ENCODE results near the gene SBF1. TPM values are rescaled to one million over a fixed set of nuclear protein-coding genes. Genes with fewer than 3 reads are reported as not detected.

Gene SBF1
- total and polyA plus RNA-seq, 4 donors = 8.3 to 37.6 (median 16.4) TPM

DNA sequence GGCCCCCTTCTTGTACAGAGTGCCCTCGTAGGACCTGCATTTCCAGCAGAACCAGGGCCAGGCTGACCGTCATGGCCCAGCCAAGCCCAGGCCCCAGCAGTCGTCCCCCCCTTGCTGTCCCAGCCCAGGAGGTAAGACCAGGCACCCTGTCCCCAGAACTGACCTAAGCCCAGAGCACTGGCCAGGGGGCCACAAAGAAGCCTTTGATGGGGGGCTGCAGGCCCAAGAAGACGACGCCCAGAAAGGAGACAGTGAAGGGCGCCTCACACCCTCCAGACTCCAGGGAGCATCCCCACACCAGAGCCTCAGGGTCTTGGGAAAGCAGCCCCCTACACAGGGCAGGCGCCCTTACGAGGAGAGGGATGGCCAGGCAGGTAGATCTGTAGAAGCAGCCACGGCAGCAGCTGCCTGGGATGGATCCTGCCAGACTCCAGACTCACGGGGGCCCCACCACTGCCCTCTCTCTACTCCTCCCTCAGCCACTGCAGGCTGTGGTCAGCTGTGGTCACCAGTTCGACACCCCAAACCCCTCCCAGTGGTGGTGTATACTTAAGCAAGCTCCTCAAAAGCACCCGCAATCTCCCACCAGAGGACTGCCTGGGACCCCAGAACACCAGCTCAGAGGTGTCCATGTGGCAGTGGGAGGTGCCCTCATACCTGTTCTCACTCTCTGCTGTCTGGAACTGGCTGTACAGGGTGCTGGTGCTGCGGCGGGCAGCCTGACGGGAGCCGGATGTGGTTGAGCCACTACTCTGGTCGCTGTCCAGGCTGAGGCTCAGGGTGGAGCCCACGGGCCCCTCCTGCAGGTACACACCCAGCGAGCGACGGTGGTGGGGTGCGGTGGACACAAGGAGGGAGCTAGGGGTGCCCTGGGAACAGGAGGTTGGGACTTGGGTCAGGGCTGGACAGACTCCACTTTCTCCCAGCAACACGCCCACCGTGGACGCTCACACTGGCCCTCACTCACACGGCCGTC is 27.0 kb downstream of the SBF1 start (continued):
- TF ChIP-seq, protein P1, sequence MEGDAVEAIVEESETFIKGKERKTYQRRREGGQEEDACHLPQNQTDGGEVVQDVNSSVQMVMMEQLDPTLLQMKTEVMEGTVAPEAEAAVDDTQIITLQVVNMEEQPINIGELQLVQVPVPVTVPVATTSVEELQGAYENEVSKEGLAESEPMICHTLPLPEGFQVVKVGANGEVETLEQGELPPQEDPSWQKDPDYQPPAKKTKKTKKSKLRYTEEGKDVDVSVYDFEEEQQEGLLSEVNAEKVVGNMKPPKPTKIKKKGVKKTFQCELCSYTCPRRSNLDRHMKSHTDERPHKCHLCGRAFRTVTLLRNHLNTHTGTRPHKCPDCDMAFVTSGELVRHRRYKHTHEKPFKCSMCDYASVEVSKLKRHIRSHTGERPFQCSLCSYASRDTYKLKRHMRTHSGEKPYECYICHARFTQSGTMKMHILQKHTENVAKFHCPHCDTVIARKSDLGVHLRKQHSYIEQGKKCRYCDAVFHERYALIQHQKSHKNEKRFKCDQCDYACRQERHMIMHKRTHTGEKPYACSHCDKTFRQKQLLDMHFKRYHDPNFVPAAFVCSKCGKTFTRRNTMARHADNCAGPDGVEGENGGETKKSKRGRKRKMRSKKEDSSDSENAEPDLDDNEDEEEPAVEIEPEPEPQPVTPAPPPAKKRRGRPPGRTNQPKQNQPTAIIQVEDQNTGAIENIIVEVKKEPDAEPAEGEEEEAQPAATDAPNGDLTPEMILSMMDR (IDR thresholded peaks at IDR 0.05; ENCODE audit: low read depth, low read length, missing input control) = no peak
- TF ChIP-seq FOXA2 (IDR thresholded peaks at IDR 0.05) (no peak), NR2F2 (IDR thresholded peaks at IDR 0.05) (no peak)

DNA sequence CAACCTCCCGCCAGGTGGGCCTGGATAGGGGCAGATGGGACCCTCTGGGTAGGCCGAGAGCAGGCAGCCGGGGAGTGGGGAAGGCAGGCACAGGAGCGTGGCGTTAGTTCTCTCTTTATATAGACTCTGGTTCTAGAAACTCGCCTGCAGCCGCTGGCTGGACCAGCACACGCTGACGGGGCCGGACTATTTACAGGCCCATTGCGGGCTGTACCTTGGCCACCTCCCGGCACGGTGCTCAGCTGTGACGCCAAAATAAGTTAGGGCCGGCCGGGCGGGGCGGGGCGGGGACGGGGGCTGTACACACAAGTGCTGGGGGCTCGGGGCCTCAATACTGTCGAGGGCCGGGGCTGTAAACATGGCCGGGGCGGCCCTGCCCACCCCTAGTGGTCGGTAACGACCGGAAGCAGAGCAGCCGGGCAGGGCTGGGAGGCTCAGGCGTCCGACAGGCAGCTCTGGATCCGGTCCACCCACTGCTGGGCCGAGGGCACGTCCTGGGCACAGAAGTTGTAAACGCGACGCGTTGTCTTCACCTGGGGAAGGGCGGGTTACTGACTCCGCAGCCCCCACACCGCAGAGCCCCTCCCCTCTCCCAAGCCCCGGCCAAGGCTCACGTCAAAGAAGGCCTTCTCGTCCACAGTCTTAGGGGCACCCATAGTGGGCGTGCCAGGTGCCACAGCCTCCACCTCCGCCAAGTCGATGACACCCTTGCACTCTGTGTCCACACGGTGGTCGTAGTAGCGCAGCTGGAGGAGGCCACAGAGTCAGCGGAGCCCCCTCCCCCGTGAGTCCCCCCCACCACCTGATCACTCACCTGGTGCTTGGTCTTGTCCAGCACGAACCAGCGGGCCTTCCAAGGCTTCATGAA is 27.9 kb downstream of the SBF1 start:
- DNase-seq (ENCODE audit: low spot score) = no peak
- no peaks in the 10 kb centered on the region for H3K9me3 ChIP-seq (ENCODE audit: control insufficient read depth in 4 of 4, low read length in 3 of 4)
- no peaks in the 10 kb centered on the region for H3K27me3 ChIP-seq (ENCODE audit: control insufficient read depth in 4 of 4, insufficient read depth in 4 of 4, low read length in 3 of 4)
- H3K36me3 ChIP-seq (ENCODE audit: control insufficient read depth in 4 of 4, insufficient read depth in 3 of 4, low read depth in 1 of 4, low read length in 3 of 4) = peaks cover 0 to 21% (median 12%) of the 10 kb centered on the region in 4 donors
- WGBS = 72% methylated on average over 54 of the region's 54 CpGs
- no peak overlapping the region for H3K4me3 ChIP-seq (ENCODE audit: low read depth in 1 of 3, low read length in 3 of 3)
- TF ChIP-seq, protein P1 (IDR thresholded peaks at IDR 0.05; ENCODE audit: low read depth, low read length, missing input control) = no peak
- TF ChIP-seq GABPA (IDR thresholded peaks at IDR 0.05 in 1 of 2, conservative IDR thresholded peaks at IDR 0.05 in 1 of 2) (no peak), EGR1 (IDR thresholded peaks at IDR 0.05; ENCODE audit: low read depth in 2 of 2) (no peak), FOXA2 (IDR thresholded peaks at IDR 0.05) (no peak), YY1 (IDR thresholded peaks at IDR 0.05) (no peak), TAF1 (conservative IDR thresholded peaks at IDR 0.05) (no peak)
- TF ChIP-seq, protein P2, sequence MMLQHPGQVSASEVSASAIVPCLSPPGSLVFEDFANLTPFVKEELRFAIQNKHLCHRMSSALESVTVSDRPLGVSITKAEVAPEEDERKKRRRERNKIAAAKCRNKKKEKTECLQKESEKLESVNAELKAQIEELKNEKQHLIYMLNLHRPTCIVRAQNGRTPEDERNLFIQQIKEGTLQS (IDR thresholded peaks at IDR 0.05) = no peak
- TF ChIP-seq, protein P3, sequence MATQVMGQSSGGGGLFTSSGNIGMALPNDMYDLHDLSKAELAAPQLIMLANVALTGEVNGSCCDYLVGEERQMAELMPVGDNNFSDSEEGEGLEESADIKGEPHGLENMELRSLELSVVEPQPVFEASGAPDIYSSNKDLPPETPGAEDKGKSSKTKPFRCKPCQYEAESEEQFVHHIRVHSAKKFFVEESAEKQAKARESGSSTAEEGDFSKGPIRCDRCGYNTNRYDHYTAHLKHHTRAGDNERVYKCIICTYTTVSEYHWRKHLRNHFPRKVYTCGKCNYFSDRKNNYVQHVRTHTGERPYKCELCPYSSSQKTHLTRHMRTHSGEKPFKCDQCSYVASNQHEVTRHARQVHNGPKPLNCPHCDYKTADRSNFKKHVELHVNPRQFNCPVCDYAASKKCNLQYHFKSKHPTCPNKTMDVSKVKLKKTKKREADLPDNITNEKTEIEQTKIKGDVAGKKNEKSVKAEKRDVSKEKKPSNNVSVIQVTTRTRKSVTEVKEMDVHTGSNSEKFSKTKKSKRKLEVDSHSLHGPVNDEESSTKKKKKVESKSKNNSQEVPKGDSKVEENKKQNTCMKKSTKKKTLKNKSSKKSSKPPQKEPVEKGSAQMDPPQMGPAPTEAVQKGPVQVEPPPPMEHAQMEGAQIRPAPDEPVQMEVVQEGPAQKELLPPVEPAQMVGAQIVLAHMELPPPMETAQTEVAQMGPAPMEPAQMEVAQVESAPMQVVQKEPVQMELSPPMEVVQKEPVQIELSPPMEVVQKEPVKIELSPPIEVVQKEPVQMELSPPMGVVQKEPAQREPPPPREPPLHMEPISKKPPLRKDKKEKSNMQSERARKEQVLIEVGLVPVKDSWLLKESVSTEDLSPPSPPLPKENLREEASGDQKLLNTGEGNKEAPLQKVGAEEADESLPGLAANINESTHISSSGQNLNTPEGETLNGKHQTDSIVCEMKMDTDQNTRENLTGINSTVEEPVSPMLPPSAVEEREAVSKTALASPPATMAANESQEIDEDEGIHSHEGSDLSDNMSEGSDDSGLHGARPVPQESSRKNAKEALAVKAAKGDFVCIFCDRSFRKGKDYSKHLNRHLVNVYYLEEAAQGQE (IDR thresholded peaks at IDR 0.05) = no peak
- TF ChIP-seq, protein P4, sequence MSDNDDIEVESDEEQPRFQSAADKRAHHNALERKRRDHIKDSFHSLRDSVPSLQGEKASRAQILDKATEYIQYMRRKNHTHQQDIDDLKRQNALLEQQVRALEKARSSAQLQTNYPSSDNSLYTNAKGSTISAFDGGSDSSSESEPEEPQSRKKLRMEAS (IDR thresholded peaks at IDR 0.05) = no peak
- H3K27ac ChIP-seq (ENCODE audit: low read depth in 1 of 2, low read length in 2 of 2) = no peak overlapping the region
- no peaks in the 10 kb centered on the region for H3K4me1 ChIP-seq (ENCODE audit: control insufficient read depth in 4 of 4, insufficient read depth in 4 of 4, low read length in 3 of 4)
- H3K9ac ChIP-seq (ENCODE audit: low read depth in 1 of 2, low read length in 2 of 2) = no peak overlapping the region
